Measurements from ENCODE around the gene ZBTB46. TPM values are rescaled to one million over a fixed set of nuclear protein-coding genes. Genes with fewer than 3 reads are reported as not detected.
"Not testable (repeated sequence)": the region's sequence is repeated elsewhere in the genome, so short reads cannot be mapped to it uniquely, and the experiment has no call there.

Gene ZBTB46, protein sequence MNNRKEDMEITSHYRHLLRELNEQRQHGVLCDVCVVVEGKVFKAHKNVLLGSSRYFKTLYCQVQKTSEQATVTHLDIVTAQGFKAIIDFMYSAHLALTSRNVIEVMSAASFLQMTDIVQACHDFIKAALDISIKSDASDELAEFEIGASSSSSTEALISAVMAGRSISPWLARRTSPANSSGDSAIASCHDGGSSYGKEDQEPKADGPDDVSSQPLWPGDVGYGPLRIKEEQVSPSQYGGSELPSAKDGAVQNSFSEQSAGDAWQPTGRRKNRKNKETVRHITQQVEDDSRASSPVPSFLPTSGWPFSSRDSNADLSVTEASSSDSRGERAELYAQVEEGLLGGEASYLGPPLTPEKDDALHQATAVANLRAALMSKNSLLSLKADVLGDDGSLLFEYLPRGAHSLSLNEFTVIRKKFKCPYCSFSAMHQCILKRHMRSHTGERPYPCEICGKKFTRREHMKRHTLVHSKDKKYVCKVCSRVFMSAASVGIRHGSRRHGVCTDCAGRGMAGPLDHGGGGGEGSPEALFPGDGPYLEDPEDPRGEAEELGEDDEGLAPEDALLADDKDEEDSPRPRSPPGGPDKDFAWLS
- 5.5 and 15.9 TPM in 2 replicates for total RNA-seq (2014; rRNA removed; shearing (Covaris generic); ENCODE audit: low replicate concordance)

GRCh38 chr20:63830841-63831588, at the start of gene ZBTB46:
Gene ZBTB46, minus strand, starts transcription at chr20:63831264. Its CDS starts 40,507 bp downstream, at chr20:63790757.
- no peaks in the 10 kb centered on the region for H3K27me3 ChIP-seq
- H3K9me3 ChIP-seq, result no peaks in the 10 kb centered on the region
- peak within 1 kb of the TSS; percentile 57 for H3K4me3 ChIP-seq
- no peaks in the 10 kb centered on the region for H3K36me3 ChIP-seq
- peak; percentile 78 for DNase-seq

GRCh38 chr20:63878899-63879663, 48.0 kb upstream of the ZBTB46 start:
- H3K9me3 ChIP-seq, result no peaks in the 10 kb centered on the region
- H3K4me3 ChIP-seq, result no peak overlapping the region
- no peak for DNase-seq
- no peaks in the 10 kb centered on the region for H3K27me3 ChIP-seq
- peaks cover 71% of the 10 kb centered on the region for H3K36me3 ChIP-seq

DNA sequence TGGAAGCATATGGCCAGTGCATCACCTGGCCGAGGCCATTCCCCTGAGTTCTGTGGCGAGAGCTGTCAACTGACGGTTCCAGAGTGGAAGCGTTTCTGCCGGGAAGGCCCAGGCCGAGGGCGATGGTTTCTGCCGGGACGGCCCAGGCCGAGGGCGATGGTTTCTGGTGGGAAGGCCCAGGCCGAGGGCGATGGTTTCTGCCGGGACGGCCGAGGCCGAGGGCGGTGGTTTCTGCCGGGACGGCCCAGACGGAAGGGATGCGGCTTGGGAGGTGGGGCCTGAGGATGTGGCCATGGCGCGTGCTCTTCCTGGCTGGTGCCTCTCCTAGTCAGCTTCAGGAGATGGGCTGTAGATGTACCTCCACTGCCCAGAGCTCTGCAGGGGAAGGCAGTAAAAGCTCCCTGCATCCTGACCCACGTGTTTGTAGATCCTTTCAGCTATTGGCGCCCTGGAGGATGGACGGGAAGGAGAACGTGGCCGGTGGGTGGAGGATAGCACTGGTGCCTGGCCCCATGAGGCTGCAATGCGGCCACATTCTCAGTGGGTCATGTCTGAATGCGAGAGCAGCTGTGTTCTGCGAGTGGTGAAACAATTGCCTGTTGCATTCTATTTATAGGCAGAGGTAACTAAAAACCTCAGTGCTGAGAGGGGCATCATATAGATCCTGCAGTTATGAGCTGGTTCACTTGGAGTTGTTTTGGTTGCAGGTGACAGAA, 46.8 kb upstream of the ZBTB46 start:
- Histone ChIP-seq H3K27me3 (no peaks in the 10 kb centered on the region), H3K4me3 (no peak overlapping the region), H3K9me3 (no peaks in the 10 kb centered on the region), H3K36me3 (peaks cover 75% of the 10 kb centered on the region)
- DNase-seq, result no peak

- H3K36me3 ChIP-seq, result peaks cover 77% of the 10 kb centered on the region
- DNase-seq, result no peak
- H3K9me3 ChIP-seq, result no peaks in the 10 kb centered on the region
- H3K27me3 ChIP-seq, result no peaks in the 10 kb centered on the region
- no peak overlapping the region for H3K4me3 ChIP-seq
Observed at GRCh38 chr20:63876489-63877036, 45.5 kb upstream of the ZBTB46 start.

DNA sequence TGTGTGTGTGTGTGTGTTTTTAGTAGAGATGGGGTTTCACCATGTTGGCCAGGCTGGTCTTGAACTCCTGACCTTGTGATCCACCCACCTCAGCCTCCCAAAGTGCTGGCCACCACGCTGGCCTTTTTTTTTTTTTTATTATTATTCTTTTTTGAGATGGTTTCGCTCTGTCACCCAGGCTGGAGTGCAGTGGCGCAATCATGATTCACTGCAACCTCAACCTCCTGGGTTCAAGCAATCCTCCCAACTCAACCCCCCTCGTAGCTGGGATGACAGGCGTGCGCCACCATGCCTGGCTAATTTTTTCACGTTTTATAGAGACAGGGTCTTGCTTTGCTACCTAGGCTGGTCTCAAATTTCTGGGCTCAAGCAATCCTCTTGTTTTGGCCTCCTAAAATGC, 43.2 kb upstream of the ZBTB46 start:
- not testable (repeated sequence) for H3K27me3 ChIP-seq, DNase-seq, H3K4me3 ChIP-seq, H3K9me3 ChIP-seq
- H3K36me3 ChIP-seq, result peaks cover 92% of the 10 kb centered on the region

DNA sequence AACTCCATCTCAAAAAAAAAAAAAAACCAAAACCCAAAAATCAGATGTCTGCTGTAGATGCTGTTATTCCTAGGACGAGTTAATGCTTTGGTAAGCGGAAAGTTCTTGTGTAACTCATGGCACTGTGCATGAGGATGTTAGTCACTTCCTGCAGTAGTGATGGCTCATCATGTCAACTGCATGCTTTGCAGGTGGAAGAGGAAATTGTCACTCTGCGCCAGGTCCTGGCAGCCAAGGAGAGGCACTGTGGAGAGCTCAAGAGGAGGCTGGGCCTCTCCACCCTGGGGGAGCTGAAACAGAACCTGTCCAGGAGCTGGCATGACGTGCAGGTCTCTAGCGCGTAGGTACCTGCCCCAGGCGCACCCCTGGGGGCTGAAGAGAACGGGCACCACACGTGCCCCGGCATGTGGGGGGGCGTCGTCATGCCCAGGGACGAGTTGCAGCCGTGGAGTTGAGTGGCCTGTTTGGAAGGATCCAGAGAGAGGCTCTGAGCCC, 42.5 kb upstream of the ZBTB46 start:
- Histone ChIP-seq H3K36me3 (peaks cover 91% of the 10 kb centered on the region), H3K9me3 (no peaks in the 10 kb centered on the region), H3K4me3 (no peak overlapping the region), H3K27me3 (no peaks in the 10 kb centered on the region)
- peak; percentile 76 for DNase-seq

- no peak for DNase-seq
Observed at GRCh38 chr20:63868264-63868663, 37.2 kb upstream of the ZBTB46 start.

GRCh38 chr20:63867042-63867441, 36.0 kb upstream of the ZBTB46 start:
- peaks cover 62% of the 10 kb centered on the region for H3K36me3 ChIP-seq
- not testable (repeated sequence) for H3K27me3 ChIP-seq, H3K9me3 ChIP-seq, H3K4me3 ChIP-seq, DNase-seq

More at GRCh38 chr20:63868264-63868663, 37.2 kb upstream of the ZBTB46 start:
- H3K9me3 ChIP-seq, result no peaks in the 10 kb centered on the region
- peaks cover 65% of the 10 kb centered on the region for H3K36me3 ChIP-seq
- no peak overlapping the region for H3K4me3 ChIP-seq
- no peaks in the 10 kb centered on the region for H3K27me3 ChIP-seq

DNA sequence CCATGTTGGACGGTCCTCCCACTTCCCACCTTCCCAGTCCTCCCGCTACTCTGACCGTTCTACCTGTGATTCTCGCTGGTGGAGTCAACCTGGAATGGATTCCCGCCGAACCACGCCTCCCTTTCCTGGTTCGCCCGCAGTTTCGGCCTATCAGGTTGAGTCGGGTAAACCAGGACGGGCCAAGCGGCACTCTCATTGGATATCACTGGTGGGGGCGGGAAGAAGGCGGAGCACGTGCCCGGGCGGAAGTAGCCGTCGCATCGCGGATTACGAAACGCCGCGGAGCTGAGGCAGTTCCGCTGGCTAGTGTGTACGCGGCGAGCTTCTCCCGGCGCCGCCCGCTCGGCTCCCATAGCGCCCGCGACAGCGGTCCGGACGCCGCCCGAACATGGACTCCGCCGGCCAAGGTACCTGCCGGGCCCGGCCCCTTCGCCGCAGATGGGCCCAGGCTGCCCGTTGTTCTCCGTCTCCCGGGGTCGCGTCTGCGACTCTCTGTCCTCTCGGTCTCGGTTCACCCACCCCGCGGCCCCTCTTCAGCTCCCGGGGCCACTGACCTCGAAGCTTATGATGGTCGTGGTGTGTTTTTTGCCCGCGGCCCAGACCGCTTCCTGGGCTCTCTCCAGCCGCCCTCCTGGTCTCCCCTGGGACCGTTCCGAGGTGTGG, 34.0 kb upstream of the ZBTB46 start, which contains the start of gene TPD52L2:
Gene TPD52L2 (plus strand): TSS at position 293 of the 663 bp plus-strand sequence. CDS start 96 bp downstream, at position 389.
- Histone ChIP-seq H3K4me3 (peak within 1 kb of the TSS; percentile 87), H3K9me3 (no peaks in the 10 kb centered on the region), H3K27me3 (no peaks in the 10 kb centered on the region), H3K36me3 (peaks cover 57% of the 10 kb centered on the region)
- peak; percentile 99 for DNase-seq

- Histone ChIP-seq H3K36me3 (peaks cover 51% of the 10 kb centered on the region), H3K27me3 (no peaks in the 10 kb centered on the region), H3K4me3 (peak overlapping the region; percentile 87), H3K9me3 (no peaks in the 10 kb centered on the region)
- DNase-seq, result no peak
Observed at GRCh38 chr20:63864545-63864977, 33.5 kb upstream of the ZBTB46 start.

DNA sequence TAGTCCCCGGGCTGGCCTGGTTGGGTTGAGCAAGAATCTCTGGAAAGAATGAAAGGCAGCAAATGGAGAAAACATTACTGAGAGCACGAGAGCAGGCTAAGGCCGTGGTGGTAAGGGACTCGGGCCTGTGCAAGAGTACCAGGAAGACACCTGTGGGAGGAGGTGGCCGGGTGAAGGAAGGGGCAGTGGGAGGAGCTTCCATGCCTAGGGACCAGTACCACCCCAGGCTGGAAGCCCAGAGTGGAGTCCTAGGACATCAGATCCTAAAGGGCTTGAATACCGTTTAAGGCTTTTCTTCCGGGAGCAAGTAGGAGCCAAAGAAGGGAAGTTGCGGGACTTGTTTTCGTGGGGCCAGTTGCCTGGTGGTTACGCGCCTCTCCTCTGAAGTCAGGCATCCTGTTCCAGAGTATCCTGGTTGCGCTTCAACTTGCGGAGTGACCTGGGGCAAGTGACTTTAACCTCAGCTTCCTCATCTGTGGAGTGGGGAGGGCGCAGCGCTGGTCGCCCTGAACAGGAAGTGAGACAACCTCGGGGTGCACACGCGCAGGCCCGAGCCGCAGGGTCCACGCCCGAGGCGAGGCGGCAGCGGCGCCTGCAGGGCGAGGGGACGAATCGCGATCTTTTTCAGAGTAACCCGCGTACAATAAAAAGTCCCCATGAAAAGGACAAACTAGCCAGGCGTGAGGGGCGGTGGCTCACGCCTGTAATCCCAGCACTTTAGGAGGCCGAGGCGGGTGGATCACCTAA, 32.9 kb upstream of the ZBTB46 start:
- H3K4me3 ChIP-seq, result peak overlapping the region; percentile 87
- no peaks in the 10 kb centered on the region for H3K27me3 ChIP-seq
- H3K36me3 ChIP-seq, result peaks cover 45% of the 10 kb centered on the region
- no peaks in the 10 kb centered on the region for H3K9me3 ChIP-seq
- peak; percentile 78 for DNase-seq

DNA sequence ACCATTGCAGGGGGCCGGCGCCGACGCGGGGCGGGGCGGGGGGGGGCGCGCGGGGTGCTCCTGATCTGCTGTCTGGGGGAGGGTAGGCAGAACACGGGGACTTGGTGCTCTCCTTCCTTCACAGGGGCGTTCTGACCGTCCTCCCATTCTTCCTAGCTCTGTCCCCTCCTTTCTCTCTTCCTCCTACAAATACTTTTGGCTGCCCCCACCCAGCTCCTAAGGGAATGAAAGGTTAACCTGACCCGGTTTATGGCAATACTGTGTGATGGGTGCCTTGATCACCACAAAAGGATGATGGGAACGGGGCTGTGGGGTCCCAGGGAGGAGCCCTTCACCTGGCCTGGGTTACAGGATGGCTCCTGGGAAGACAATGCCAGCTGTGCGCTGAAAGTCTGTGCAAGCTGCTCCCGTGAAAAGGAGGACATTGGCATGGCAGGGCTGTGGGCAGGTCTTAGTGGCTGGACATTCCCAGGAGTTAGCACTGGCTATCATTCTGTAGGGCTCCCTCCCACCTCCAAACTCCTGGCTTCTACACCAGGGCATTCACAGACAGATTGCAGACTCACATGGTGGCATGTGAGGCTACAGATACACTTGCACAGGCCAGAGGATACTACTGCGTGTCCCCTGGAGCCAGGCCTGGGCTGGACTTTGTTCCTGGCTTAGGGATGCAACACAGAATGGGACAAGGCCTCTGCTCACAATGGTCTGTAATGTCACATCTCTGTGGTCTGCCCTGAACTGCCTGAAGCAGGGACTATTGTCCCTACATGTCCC, 32.1 kb upstream of the ZBTB46 start:
- no peak for DNase-seq
- H3K27me3 ChIP-seq, result no peaks in the 10 kb centered on the region
- H3K4me3 ChIP-seq, result peak overlapping the region; percentile 87
- peaks cover 39% of the 10 kb centered on the region for H3K36me3 ChIP-seq
- H3K9me3 ChIP-seq, result no peaks in the 10 kb centered on the region

DNA sequence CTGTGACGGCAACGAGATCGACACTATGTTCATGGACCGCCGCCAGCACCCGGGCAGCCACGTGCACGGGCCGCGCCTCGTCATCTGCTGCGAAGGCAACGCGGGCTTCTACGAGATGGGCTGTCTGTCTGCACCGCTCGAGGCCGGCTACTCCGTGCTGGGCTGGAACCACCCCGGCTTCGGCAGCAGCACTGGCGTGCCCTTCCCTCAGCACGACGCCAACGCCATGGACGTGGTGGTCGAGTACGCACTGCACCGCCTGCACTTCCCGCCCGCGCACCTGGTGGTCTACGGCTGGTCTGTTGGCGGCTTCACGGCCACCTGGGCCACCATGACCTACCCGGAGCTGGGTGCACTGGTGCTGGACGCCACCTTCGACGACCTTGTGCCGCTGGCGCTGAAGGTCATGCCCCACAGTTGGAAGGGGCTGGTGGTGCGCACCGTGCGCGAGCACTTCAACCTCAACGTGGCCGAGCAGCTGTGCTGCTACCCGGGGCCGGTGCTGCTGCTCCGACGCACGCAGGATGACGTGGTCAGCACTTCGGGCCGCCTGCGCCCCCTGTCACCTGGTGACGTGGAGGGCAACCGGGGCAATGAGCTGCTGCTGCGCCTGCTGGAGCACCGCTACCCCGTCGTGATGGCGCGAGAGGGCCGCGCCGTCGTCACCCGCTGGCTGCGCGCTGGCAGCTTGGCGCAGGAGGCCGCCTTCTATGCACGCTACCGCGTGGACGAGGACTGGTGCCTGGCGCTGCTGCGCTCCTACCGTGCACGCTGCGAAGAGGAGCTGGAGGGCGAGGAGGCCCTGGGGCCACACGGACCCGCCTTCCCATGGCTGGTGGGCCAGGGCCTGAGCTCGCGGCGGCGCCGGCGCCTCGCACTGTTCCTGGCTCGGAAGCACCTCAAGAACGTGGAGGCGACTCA, 31.2 kb upstream of the ZBTB46 start:
- H3K4me3 ChIP-seq, result no peak overlapping the region
- no peak for DNase-seq
- H3K9me3 ChIP-seq, result no peaks in the 10 kb centered on the region
- peaks cover 35% of the 10 kb centered on the region for H3K36me3 ChIP-seq
- no peaks in the 10 kb centered on the region for H3K27me3 ChIP-seq

Measured in MG63 (cell line).